Fibroblast of pulmonary artery (primary cell): ENCODE measurements around the gene CKB.

ENCODE experiments used
- DNase-seq: peaks from one replicate; pipeline ENCODE4 v3.0.0-alpha.2; 2010; ENCODE audit warnings: low read depth
- H3K4me3 ChIP-seq: replicated peaks from 2 replicates; pipeline ENCODE4 v1.5.1; 2011; ENCODE audit warnings: low read depth, mild to moderate bottlenecking, control low read depth, low read length, moderate library complexity
- CTCF ChIP-seq: IDR thresholded peaks from 2 replicates; pipeline ENCODE4 v1.5.1; 2011; ENCODE audit warnings: mild to moderate bottlenecking, control low read depth, low read length, inconsistent platforms; ENCODE audit errors: missing control alignments

Gene CKB

GRCh38 chr14:103544388-103545218 lies 22.0 kb upstream of the CKB start:
- TF ChIP-seq CTCF, result no peak
- H3K4me3 ChIP-seq, result no peak overlapping the region

DNA sequence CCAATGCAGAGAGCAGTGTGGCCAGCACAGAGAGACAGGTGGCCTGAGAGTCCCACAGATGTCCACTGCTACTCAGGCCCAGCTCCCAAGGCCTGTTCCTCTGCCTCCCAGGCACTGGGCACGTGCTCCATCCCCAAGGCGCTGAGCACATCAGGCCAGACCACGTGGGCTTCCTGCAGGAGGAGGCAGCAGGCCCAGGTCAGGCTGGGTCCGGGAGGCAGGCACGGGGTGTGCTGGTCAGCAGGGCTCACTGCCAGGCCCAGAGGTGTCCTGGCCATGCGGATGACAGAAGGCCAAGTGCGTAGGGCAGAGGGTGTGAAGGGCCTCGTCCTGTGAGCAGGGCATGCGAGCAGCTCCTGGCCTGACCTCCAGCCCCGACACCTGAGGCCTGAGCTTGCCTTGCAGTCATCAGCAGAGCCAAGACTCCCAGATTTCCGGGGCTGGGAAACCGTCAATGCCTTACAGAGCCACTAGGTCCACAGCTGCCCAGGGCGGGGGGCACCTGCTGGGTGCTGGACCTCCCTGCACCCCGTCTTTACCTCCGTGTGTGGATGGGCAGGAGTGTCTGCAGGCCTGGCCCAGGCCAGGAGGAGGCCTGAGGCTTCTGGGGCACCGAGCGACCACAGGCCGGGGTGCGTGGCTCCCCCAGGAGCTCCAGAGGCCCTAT lies 21.2 kb upstream of the CKB start:
- no peak overlapping the region for H3K4me3 ChIP-seq
- TF ChIP-seq CTCF, result no peak
- DNase-seq, result no peak

More at GRCh38 chr14:103544388-103545218, 22.0 kb upstream of the CKB start:
- no peak for DNase-seq

DNA sequence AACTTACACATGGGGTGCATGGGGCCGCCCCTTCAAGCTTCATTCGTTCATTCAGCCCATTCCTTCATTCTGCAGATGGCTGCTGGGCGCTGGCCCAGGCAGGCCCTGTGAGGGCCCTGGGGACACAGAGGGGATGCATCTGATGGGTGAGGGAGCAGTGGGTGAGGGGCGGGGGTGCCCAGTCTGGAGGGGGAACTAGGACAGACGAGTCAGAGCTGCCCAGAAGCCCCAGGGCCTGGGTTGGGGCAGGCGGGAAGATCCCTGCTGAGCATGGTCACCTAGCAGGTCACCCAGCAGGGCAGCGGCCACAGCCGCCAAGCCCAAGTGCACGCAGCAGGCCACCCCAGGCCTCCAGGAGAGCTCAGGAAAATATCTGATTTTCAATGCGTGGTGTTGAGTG lies 20.5 kb upstream of the CKB start:
- H3K4me3 ChIP-seq, result no peak overlapping the region
- no peak for TF ChIP-seq CTCF
- DNase-seq, result no peak

DNA sequence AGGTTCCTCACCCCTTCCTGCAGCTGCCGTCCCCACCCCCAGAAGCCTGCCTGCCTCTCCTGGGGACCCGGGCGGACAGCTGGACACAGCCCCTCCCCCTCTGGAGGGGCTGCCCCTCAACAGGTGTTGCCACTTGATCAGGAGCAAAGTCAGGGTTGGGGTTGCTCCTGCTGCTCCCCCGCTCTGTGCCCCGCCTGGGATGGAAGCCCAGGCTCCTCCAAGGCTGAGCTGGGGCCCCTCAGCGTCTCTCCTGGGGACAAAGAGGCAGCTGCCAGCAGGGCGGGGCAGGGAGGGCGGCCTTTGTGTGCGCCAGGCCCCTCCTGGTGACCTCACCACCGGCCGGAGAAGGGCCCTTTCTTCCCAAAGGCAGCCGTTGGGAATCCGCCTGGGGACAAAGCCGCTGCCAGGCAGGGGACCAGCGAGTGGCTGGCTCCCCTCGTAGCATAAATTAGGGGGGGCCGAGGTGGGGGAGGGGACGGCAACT lies 20.0 kb upstream of the CKB start:
- no peak overlapping the region for H3K4me3 ChIP-seq
- TF ChIP-seq CTCF, result no peak
- no peak for DNase-seq

DNA sequence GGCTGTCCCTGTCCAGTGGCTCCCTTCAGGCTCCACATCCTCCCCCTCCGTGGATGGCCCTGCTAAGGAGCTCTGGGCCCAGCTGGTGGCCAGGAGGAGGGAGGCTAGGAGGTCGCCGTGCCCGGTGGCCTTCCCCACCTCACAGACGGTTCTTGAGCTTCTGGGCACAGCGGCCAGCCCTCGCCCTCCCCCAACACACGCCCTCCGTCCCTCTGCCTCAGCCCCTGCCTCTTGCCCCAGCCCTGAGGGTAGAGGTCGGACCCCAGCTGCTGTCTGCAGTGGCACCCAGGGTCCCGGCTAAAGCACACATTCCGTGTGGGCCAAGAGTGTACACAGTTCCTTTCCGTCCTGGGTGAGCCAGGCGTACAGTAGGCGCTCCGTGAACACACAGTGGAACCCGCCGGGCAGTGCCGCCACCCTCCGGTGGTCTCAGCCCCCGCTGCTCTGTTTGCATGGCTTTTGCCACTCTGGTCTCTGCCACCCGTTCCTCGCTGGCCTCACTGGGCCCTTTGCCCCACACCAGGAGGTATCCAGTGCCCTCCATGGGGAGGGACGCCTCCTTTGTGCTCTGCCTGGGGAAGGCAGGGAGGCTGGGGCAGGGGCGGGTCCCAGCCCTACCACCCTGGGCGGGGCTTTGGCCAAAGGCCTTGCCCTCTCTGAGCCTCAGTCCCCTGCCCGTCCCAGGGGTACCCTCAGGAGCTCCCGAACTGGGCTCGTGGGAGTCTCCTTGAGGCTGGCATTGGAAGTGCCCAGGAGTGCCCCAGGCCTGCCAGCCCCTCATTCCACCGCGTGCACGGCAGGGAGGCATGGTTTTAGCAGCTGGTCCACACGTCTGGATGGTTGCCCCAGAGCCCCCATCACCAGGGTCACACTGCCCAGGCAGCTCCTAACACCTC lies 19.3 kb upstream of the CKB start:
- no peak overlapping the region for H3K4me3 ChIP-seq
- DNase-seq, result no peak

More for the DNA sequence above, 19.3 kb upstream of the CKB start:
- TF ChIP-seq CTCF, result no peak
